ENCODE measurements around the gene PSMD2.
"Not testable (repeated sequence)": the region's sequence is repeated elsewhere in the genome, so short reads cannot be mapped to it uniquely, and the experiment has no call there.

The PSMD2 gene

GRCh38 chr3:184298759-184299487 lies at the start of gene PSMD2:
TSS of gene PSMD2 (plus strand) at chr3:184299241. CDS start at chr3:184299267, 26 bp downstream.
- peak; percentile 92 for DNase-seq
- in situ Hi-C loops (cut with MboI; ENCODE audit: low pct_unique_long_range_greater_than_20kb, low sequenced_read_pairs) = loop anchor here (25.0 kb wide), 1 partner anchor 412 kb away; the partner anchor contains the start of gene PARL

DNA sequence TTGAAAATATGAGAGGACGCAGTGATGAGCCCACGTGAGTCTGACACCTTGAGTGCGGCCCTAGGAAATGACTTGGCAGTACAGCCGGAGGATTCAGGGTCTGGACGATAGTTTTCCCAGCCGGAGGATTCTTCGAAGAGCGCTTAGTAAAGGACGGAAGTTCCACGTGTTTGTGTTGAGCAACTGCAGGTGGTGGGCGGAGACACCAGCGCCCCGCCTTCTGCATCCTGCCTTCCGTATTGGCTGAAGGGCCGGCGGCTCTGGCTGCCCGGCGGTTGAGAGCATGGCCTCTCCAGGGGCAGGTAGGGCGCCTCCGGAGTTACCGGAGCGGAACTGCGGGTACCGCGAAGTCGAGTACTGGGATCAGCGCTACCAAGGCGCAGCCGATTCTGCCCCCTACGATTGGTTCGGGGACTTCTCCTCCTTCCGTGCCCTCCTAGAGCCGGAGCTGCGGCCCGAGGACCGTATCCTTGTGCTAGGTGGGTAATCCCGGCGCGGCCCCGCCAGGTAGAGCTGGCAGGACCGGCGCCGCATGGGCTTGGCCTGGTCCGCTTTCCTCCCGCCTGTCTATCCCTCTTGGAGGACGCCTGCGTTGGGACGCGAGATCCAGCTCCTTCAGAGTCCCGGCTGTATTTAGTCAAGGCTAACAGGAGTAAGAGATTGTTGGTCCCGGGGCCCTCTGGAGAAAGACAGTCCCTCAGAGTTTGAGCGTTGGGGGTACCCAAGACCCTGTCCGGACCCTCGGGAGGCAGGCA lies 49.5 kb upstream of the PSMD2 start, which contains the start of gene EEF1AKMT4:
EEF1AKMT4 (plus strand) TSS at position 261 of the 755 bp plus-strand sequence; CDS start at position 284, 23 bp downstream.
- in situ Hi-C loops (cut with MboI; ENCODE audit: low pct_unique_long_range_greater_than_20kb, low sequenced_read_pairs) = no loop called here

DNA sequence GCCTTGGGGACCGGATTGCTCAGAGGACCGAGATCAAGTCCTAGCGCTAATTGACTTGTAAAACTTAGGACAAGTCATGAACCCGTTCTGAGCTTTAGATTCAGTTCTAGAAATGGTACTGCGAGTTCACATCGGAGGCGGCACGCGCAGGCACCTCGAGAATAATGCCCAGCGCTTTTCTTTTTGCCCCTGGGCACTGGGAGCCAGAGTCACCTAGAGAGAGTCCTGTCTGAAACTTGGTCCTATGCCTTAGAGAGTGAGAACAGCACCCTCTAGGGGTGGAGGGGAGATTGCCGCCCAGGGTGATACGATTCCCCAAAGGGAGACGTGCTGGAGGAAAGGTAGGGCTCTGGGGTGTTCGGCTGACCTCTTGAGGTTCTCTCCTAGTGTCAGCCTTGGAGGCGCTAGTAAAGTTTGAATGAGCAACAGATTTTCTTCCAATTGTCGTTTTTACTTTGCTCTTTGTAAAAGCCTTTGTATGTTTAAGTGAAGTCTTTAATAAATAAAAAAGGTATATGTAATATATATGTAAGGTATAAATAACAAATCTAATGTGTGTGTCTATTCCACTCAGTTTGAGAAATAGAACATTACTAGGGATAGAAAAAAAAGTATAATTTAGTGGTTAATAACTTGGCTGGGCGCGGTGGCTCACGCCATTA lies 48.7 kb upstream of the PSMD2 start:
- DNase-seq = peak; percentile 96
- in situ Hi-C loops (cut with MboI; ENCODE audit: low pct_unique_long_range_greater_than_20kb, low sequenced_read_pairs) = no loop called here

More for the DNA sequence above, 49.5 kb upstream of the PSMD2 start, which contains the start of gene EEF1AKMT4:
- peak; percentile 98 for DNase-seq

- in situ Hi-C loops (cut with MboI; ENCODE audit: low pct_unique_long_range_greater_than_20kb, low sequenced_read_pairs) = no loop called here
- no peak for DNase-seq
These were observed 43.6 kb upstream of the PSMD2 start for GRCh38 chr3:184255291-184256039.

GRCh38 chr3:184257083-184257915 lies 41.7 kb upstream of the PSMD2 start:
- DNase-seq = no peak
- in situ Hi-C loops (cut with MboI; ENCODE audit: low pct_unique_long_range_greater_than_20kb, low sequenced_read_pairs) = no loop called here

- DNase-seq = no peak
- in situ Hi-C loops (cut with MboI; ENCODE audit: low pct_unique_long_range_greater_than_20kb, low sequenced_read_pairs) = no loop called here
These were observed 40.1 kb upstream of the PSMD2 start for GRCh38 chr3:184258926-184259325.

GRCh38 chr3:184259396-184259877 lies 39.6 kb upstream of the PSMD2 start:
- in situ Hi-C loops (cut with MboI; ENCODE audit: low pct_unique_long_range_greater_than_20kb, low sequenced_read_pairs) = no loop called here

DNA sequence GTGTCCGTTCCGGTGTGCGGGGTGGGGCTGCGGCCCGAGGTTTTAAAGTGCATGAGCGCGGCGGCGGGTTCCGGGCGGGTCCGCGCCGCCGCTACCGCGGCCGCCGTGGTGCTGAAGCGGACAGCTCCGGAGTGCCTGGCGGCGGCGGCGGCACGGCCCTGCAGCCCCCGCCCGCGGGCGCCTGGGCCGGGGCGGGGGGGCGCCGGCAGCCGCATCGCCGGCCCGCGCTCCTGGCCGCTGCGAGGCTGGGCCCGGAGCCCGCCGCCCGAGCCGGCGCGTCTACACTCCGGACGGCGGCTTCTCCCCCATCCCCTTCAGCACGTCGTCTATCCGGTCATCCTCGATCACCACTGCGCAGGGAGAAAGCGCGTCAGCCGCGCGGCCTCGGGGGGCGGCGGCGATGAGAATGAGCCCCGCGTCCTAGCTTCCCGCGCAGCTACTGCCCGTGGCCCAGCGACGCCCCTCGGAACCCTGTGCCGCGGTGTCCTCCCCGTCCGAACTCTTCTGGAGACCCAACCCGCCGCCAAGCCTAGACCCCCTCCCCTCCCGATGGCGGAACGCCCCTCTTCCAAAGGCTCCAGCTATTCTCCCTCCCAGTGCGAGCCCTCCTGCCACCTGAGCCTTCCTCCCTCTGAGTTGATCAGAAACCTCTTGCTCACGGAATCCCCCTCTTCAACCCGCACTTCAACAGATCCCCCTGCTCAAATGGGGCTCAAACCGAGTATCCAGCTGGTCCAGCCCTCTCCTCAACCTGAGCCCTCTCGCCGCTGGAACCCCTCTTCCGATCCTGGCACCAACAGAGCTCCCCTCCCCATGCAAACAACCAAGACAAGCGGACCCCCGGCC lies 38.9 kb upstream of the PSMD2 start:
- DNase-seq = peak; percentile 21
- in situ Hi-C loops (cut with MboI; ENCODE audit: low pct_unique_long_range_greater_than_20kb, low sequenced_read_pairs) = no loop called here

More at GRCh38 chr3:184259396-184259877, 39.6 kb upstream of the PSMD2 start:
- no peak for DNase-seq

DNA sequence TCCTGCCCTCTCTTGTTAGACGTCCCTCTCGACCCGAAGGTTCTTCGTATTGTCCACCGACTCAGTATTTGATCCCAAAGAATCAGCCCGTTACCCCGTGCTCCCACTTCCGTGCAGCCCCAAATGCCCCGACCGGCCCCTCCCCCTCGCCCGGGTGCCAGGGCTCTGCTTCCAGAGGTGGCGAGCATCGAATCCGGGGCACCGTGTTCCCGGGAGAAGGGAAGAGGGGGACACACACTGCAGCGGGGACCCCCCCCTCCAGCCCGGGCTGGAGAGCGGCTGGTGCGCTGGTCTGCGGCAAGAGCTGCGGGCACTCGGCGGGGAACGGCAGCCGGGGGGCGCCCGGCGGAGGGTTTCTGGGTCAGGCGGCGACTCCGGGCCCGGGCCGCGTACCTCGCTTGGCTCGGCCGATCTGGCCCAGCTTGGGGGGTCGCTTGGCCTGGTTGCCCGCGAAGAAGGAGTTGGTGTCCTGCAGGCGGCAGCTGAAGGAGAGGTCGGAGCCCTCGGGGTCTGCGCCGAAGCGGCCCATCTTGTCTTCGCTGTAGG lies 38.2 kb upstream of the PSMD2 start:
- DNase-seq = peak; percentile 19
- in situ Hi-C loops (cut with MboI; ENCODE audit: low pct_unique_long_range_greater_than_20kb, low sequenced_read_pairs) = no loop called here

- DNase-seq = peak; percentile 63
- in situ Hi-C loops (cut with MboI; ENCODE audit: low pct_unique_long_range_greater_than_20kb, low sequenced_read_pairs) = no loop called here
These were observed 37.7 kb upstream of the PSMD2 start, which contains the start of gene CAMK2N2 for GRCh38 chr3:184261270-184261853. TSS of gene CAMK2N2 (minus strand) at chr3:184261553. CDS start at chr3:184261285, 268 bp downstream.

- in situ Hi-C loops (cut with MboI; ENCODE audit: low pct_unique_long_range_greater_than_20kb, low sequenced_read_pairs) = no loop called here
- DNase-seq = peak; percentile 61
These were observed 36.9 kb upstream of the PSMD2 start for GRCh38 chr3:184261854-184262763.

- in situ Hi-C loops (cut with MboI; ENCODE audit: low pct_unique_long_range_greater_than_20kb, low sequenced_read_pairs) = no loop called here
- DNase-seq = peak; percentile 18
These were observed 36.3 kb upstream of the PSMD2 start for GRCh38 chr3:184262764-184263179.

- in situ Hi-C loops (cut with MboI; ENCODE audit: low pct_unique_long_range_greater_than_20kb, low sequenced_read_pairs); DNase-seq: not testable (repeated sequence)
These were observed 31.8 kb upstream of the PSMD2 start for GRCh38 chr3:184267249-184267648.

DNA sequence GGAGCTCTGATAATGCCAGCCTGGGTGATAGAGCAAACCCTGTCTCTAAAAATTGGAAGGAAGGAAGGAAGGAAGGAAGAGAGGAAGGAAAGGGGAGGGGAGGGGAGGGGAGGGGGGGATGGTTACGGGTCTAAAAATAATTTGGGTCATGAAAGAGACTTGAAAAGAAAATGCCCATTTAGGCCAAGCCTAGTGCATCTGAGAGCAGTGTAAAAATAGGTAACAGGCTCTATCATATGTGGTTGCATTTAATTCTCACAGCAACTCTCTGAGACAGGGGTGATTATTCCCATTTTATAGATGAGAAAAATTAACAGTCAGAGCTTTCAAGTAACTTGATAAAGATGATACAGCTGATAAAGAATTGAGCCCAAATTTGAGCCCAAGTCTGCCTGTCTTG lies 26.8 kb upstream of the PSMD2 start:
- no peak for DNase-seq
- in situ Hi-C loops (cut with MboI; ENCODE audit: low pct_unique_long_range_greater_than_20kb, low sequenced_read_pairs) = no loop called here

GRCh38 chr3:184275381-184275701 lies 23.7 kb upstream of the PSMD2 start:
- no peak for DNase-seq
- in situ Hi-C loops (cut with MboI; ENCODE audit: low pct_unique_long_range_greater_than_20kb, low sequenced_read_pairs) = loop anchor here (25.0 kb wide), 1 partner anchor 388 kb away; the partner anchor contains the start of gene PARL

Data from KBM-7 (cell line).